ENCODE measurements around the gene ZNF593OS.

Gene ZNF593OS

DNA sequence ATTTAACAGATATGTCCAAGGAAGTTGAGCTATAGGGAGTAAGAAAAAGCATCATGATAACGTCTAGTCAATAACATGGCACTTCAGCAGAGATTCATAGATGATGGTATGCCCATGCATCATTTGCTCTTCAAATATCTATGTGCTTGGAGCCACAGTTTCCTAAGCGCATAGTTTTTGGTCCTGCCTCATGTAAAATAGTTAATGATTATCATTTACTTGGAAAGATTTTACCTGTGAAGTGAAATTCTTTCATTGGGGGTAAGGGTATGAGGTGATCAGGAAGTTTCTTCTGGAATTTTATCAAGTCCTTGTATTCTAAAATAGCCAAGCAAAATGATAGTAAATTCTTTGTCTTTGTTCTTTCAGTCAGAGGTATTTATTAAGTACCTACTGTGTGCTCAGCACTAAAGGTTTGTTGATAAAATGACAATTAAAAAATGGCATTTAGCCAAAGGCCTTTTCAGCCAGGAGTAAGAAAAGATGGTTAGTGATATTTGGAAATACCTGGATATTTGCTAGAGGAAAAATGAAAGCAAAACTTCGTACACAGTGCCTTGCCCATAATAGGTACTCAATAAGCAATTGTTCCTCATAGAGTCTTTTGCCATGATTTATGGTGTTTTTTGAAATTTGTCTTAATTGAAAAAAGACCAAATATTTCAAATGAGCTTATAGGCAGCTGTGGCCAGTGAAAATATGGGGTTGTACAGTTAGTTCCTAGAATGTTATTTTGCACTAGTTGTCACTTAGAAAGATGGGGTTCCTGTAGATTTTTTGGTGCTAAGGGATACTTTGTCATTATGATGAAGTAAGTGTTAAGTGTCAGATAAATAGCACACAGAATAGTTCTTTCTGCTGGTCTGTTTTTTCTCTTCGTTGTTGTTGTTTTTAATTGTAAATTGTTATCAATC is 47.0 kb downstream of the ZNF593OS start:
- DNase-seq: no peak

DNA sequence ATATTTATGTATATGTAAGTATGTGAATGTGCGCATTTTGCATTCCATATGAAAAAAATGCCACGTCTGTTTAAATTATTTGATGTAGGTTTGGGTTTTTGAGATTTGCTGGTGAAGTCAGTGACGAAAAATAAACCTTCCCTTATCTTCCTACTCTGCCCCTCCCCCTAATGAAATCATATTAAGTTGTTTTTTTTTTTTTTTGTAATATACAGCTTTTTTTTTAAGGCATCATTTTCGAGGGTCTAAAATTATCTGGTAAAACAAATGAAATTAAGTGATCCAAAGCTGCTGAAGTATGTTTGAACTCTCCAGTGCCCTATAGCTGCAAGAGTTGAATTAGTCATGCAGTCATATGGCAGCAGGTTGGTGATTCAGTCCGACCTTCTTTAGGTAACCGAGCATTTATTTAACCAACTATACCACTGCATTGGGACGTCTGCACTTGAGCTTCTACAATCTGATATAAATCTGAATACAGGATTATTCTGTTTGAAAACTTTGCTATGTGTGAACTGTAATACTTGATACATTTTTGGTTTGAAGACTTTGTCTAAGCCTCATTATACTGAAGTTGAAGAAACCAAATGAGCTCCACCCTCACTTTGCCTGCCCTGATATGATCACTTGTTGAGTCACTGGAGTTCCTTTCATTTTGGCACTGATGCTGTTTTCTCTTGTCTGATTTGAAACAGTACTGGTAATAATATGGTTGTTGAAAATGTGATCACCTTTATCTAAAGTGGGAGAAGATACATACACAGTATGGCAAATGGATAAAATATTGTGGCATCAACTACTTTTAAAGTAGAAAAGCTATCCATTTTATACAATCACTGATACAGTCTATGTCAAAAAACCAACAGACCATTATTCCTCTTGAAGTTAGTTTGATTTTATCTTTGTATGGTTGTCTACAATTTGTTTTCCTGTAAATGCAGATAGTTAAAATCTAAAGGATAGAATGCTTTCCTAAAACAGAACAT is 48.4 kb downstream of the ZNF593OS start:
- DNase-seq: no peak

DNA sequence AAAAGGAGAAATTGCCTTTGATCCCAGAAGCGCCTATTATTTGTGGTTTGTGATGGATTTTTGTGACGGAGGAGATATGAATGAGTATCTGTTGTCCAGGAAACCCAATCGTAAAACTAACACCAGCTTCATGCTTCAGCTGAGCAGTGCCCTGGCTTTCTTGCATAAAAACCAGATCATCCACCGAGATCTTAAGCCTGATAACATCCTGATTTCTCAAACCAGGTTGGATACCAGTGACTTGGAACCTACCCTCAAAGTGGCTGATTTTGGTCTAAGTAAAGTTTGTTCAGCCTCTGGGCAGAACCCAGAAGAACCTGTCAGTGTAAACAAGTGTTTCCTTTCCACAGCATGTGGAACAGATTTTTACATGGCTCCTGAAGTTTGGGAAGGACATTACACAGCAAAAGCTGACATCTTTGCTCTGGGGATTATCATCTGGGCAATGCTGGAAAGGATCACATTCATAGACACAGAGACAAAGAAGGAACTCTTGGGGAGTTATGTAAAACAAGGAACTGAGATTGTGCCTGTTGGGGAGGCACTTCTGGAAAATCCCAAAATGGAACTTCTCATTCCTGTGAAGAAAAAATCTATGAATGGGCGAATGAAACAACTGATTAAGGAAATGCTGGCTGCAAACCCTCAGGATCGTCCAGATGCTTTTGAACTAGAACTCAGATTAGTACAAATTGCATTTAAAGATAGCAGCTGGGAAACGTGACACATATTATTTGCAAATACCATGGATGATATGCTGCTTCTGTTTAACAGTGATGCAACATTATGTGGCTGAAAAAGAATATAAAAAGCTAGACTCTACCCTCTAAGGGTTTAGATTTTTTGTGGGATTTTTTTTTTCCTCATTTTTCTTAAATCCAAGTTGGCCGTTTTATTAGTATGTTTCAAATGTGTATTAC is 49.5 kb downstream of the ZNF593OS start:
- no peak for DNase-seq

DNA sequence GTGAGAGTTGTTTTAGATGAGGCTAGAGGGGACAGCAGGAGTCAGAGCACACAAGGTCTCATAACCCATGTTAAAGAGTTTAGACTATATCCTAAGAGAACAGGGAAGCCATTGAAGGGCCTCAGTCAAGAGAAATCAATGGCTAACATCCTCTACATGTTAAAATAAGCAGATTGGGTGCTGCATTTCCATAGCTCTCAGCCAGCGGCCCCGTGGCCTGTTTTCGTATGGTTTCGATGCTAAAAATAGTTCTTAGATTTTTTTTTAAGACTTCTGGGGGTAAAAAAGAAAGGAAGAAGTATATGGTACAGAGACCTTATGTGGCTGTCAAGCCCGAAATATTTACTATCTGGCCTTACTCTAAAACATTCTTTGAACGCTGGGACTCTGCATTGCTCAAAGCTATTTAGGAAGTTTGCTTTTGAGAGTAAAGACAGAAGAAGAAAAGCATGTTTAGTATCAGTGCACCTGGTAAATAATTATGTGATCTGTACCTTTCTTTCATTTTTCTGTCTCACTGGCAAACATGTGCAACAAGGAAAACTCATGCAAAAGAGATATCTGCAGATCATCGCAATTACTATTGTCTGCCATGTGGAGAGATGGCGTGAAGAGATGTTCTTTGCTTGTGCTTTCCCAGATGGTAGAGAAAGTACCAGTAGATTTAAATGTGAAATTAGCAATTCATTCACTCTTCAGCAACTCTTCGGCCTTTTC is 51.6 kb downstream of the ZNF593OS start:
- no peak for DNase-seq

All from NCI-H748 treated with DMSO at 0.1 percent for 48 hours (cell line).